GM21515 (cell line): ENCODE measurements around the gene LCN2.

Experiments
- ATAC-seq: cut with Tn5 transposase; IDR thresholded peaks from one replicate; pipeline ENCODE4 v1.9.1; 2021; ENCODE audit not compliant: unreplicated experiment

LCN2 gene

DNA sequence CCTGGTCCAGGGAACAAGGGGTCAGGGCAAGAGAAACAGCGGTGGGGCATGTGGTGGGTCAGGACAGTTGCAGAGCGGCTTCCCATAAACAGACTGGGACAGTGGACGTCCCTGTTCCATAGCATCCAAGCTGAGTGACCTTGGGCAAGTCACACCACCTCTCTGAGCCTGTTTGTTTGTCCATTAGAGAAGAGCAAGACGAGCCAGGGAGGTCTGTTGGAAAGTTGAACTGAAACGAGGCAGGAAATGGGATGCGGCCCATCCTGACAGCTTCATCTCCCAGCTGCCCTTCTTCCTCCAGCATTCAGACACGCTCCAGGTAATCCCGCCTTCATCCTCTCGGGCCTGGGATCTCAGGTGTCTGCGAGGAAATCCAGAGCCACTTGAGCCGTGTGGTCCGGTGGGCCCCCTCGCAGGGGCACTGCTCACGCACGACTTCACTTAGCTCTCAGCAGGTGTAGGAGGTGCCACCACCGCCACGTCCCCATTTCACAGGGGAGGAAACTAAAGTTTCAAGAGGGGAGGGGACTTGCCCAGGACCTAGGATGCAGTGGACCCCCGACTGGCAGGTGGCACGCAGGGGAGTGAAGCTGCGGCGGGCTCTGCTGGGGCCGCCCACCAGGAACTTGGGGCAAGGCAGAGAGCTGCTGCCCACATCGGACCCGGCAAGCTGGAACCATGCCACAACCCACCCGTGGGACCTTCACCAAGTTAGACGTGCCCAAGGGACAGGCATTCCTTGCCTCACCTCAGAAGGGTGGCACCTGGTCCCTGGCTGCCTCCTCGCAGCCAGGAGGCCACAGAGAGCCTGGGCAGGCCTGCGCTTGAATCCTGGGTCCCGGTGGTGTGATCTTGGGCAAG, 34.7 kb upstream of the LCN2 start:
- ATAC-seq: no peak

DNA sequence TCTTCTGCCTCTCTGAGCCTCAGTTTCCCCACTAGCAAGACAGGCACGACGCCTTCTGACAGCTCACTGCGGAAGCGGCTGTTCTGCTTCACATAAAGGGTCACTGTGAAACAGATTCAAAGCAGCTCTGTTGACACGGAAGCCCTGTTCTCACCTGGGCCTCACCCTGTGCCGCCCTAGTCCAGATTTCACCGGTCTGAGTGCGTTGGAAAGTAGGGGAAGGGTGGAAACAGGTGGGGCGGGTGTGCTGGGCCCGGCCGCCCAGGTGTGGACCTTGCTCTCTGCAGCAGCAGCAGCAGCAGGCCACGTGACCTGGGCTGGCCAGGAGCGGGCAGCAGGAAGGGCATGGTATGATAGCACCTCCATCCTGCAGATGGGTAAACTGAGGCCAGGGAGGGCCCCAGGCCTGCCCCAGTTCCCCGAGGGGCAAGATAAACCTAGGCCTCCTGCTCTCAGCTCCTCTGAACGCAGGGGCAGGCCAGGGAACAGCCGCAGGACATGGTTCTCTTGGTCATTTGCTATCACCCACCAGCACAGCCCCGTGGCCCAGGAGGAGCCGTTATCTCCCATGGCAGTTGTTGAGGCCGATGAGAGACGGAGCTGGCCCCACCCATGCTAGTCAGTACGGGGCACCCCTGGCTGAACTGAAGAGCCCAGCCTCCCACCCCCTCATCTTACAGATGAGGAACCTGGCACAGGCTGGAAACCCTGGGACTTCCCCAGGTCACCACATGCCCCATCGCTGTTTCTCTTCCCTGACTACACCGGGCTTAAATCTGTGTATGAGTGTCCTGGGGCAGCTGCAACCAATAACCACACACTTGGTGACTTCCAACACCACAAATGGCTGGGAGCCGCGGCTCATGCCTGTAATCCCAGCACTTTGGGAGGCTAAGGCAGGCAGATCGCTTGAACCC, 33.8 kb upstream of the LCN2 start:
- no peak for ATAC-seq

DNA sequence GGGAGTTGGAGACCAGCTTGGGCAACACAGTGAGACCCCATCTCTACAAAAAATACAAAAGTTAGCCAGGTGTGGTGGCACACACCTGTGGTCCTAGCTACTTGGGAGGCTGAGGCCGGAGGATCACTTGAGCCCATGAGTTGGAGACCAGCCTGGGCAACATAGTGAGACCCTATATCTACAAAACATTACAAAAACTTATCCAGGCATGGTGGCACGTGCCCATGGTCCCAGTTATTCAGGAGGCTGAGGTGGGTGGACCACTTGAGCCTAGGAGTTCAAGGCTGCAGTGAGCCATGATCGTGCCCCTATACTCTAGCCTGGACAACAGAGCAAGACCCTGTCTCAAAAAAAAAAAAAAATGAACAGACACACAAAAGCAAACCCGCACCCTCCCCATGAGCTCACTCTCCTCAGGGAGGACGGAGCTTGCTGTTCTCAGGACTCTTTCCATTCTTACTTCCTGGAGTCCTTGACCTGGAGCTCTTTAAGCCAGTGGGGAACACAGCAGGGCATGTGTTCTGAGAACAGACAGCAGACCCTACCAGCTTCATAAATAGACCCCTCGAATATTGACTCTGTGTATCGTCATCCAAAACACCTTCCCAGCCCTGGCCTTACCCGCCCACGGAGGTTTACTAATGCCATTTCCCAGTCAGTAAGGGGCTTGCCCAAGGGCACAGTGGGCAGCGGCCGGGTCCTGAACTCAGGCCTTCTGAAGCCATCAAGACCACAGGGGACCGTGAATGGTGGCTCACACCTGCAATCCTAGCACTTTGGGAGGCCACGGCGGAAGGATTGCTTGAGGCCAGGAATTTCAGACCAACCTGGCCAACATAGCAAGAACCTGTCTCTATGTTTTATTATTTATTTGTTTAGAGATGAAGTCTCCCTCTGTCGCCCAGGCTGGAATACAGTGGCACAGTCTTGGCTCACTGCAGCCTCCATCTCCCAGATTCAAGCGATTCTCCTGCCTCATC, 32.9 kb upstream of the LCN2 start:
- ATAC-seq: no peak

GRCh38 chr9:128117613-128118471, 31.4 kb upstream of the LCN2 start:
- ATAC-seq: peak; percentile 44

GRCh38 chr9:128118472-128118857, 30.8 kb upstream of the LCN2 start:
- ATAC-seq: no peak

DNA sequence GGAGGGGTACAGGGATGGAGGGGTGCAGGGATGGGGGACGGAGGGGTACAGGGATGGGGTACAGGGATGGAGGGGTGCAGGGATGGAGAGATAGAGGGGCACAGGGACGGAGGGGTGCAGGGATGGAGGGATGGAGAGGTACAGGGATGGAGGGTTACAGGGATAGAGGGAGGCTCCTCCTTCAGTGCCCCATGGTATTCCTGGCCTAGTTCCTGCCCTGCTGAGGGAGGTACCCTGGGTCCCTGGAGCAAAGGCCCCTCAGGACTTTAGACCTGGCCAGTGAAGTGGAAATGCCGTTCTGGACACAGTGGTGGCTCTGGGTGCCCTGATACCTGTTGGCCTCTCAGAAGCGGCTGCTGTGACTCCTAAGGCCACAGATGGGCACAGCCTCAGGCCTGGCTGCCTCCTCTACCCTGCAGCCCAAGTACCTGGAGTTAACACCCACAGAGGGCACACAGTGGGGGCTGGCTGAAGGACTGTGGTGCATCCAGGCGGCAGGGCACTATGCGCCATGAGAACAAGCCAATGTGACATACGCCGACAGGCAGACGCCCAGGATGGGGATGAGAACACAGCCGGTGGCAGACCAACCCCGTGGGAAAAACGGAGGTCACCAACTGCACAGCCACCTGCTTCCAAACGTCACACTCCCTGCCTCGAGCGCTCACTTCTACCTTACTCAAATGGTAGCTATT, 30.1 kb upstream of the LCN2 start:
- ATAC-seq: no peak

DNA sequence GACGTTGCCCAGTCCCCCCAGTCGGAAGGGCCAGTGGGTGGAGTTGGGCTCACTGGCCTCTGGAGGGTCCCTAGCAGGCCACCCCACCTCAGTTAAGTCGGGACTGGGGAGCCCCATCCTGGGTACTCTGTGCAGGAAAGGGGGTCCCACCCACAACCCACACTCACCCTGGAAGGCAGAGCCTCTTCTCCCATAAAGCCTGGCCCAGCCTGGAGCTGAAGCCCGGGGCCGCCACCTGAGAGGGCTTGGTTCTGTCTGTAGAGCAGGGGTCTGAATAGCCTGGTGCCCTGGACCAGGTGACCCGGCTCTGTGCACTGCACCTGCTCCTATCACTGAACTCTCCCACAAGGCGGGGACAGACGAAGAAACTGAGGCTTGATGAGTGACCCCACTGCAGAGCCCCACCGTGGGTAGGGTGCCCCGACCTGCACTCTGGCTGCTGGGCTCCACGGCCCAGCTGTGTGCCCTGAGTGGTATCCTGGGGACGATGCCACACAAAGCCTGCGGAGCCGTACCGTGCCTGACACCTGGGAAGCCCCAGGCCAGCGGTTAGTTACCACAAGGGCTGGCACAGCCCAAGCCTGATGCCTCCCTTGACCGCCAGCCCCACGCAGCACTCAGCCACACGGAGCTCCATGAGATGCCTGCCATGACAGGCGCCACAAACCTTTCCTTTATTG, 29.1 kb upstream of the LCN2 start:
- no peak for ATAC-seq

- ATAC-seq: no peak
These were observed 28.4 kb upstream of the LCN2 start for GRCh38 chr9:128120741-128121465.

GRCh38 chr9:128121466-128121810, 27.8 kb upstream of the LCN2 start:
- no peak for ATAC-seq

- no peak for ATAC-seq
These were observed 27.1 kb upstream of the LCN2 start for GRCh38 chr9:128121924-128122808.

- no peak for ATAC-seq
These were observed 26.5 kb upstream of the LCN2 start for GRCh38 chr9:128122809-128123175.

DNA sequence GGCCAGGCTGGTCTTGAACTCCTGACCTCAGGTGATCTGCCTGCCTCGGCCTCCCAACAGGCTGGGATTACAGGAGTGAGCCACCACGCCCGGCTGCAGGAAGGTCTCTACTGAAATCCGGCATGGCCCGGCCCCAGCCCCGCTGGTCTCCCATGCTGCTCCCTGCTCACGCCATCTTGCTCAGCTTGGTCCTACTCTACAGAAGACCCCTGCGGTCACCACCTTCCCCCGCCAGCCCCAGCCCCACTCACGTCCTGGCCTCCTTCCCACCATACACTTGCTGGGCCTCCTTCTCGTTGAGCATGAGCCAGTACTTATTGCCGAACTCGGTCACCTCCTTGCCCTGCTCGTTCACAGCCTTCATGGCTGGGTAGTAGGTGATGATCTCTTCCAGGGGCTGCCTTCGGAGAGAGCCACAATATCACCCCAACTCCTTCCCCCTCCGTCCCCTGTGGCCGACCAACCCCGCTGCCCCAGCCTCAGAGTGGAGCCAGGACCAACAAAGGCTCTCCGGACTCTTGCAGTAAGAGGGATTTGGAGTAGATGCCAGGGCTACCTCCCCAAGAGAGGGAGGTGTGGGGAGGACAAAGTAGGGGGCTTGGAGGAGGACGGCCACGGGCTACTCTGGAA, 25.7 kb upstream of the LCN2 start:
- ATAC-seq: no peak

GRCh38 chr9:128124451-128124850, 24.8 kb upstream of the LCN2 start:
- ATAC-seq: no peak

GRCh38 chr9:128124873-128125579, 24.2 kb upstream of the LCN2 start:
- ATAC-seq: no peak

DNA sequence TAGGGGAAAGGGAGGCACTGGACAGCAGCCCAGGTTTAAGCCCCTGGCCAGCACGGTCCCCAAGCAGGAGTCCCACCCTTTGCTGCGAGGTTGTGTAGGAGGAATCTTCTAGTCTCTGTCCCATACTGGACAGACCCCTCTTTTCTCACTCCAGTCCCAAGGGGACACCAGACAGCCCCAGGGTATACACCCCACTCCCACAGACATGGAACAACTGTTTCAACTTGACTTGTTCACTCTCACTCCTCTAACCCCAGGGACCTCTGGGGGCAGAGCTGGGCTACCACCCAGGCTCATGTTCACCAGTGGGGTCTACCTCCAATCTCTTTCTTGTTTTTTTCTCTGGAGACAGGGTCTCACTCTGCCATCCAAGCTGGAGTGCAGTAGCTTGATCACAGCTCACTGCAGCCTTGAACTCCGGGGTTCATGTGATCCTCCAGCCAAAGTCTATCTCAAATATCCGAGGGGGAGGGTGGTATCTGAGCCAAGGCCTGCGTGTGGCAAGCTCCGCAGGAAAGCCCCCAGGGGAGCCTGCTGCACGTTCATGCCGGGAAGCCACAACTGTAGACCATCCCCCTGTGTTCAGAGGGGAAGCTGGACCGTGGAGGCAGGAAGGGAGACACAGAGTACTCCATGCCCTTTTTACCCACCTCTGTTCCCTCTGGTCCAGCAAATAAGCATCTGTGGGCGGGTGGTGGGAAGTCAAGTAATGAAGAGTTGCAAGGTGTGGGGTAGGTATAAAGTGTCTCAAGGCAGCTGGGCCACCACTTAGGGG, 23.5 kb upstream of the LCN2 start:
- no peak for ATAC-seq
